GM23338 (cell line): ENCODE data around the gene MAP3K14.

Experiments used
- CREB1 ChIP-seq: fragments of 250-450 bp; sonication (Bioruptor Pico); IDR thresholded peaks from 2 replicates; pipeline ENCODE4 v1.5.0; 2020; ENCODE audit warnings: low read depth, mild to moderate bottlenecking, moderate library complexity
- EZH2 ChIP-seq: fragments of 200-600 bp; sonication (generic); IDR thresholded peaks from one replicate; pipeline ENCODE4 v1.8.0; 2017; ENCODE audit warnings: antibody characterized with exemption, mild to moderate bottlenecking, low read depth; ENCODE audit not compliant: unreplicated experiment
- EZH2phosphoT487 ChIP-seq: fragments of 200-600 bp; sonication (generic); IDR thresholded peaks from one replicate; pipeline ENCODE4 v1.8.1; 2018; ENCODE audit warnings: antibody characterized with exemption; ENCODE audit not compliant: unreplicated experiment
- POLR2AphosphoS5 ChIP-seq: IDR thresholded peaks from 2 replicates; pipeline ENCODE4 v1.6.1; 2016; ENCODE audit warnings: antibody characterized with exemption, low read depth
- ZNF114 ChIP-seq: fragments of 250-450 bp; sonication (Bioruptor Pico); IDR thresholded peaks from 2 replicates; pipeline ENCODE4 v1.5.0; 2020; ENCODE audit warnings: mild to moderate bottlenecking, moderate library complexity
- ZNF462 ChIP-seq: fragments of 250-450 bp; sonication (Bioruptor Pico); IDR thresholded peaks from 2 replicates; pipeline ENCODE4 v1.5.0; 2020; ENCODE audit warnings: mild to moderate bottlenecking, moderate library complexity
- TF ChIP-seq, protein P1 (sequence below), 2 experiments: fragments of 200-600 bp in 1 of 2; sonication (generic) in 1 of 2; conservative IDR thresholded peaks; 2 replicates each; pipeline versions ENCODE4 v1.5.1 to v1.6.1; 2016 to 2017; ENCODE audit warnings: antibody characterized with exemption in 2 of 2, low read depth in 2 of 2, mild to moderate bottlenecking in 2 of 2, moderate library complexity in 1 of 2
- TF ChIP-seq, protein P2 (sequence below): IDR thresholded peaks from one replicate; pipeline ENCODE4 v1.6.1; 2018; ENCODE audit warnings: antibody characterized with exemption; ENCODE audit not compliant: unreplicated experiment

- TF ChIP-seq POLR2AphosphoS5 (peak; percentile 82), CREB1 (peak; percentile 97), EZH2 (no peak), EZH2phosphoT487 (no peak), ZNF114 (CRISPR knock-in tag) (no peak), ZNF462 (CRISPR knock-in tag) (no peak)
- TF ChIP-seq, protein P1, sequence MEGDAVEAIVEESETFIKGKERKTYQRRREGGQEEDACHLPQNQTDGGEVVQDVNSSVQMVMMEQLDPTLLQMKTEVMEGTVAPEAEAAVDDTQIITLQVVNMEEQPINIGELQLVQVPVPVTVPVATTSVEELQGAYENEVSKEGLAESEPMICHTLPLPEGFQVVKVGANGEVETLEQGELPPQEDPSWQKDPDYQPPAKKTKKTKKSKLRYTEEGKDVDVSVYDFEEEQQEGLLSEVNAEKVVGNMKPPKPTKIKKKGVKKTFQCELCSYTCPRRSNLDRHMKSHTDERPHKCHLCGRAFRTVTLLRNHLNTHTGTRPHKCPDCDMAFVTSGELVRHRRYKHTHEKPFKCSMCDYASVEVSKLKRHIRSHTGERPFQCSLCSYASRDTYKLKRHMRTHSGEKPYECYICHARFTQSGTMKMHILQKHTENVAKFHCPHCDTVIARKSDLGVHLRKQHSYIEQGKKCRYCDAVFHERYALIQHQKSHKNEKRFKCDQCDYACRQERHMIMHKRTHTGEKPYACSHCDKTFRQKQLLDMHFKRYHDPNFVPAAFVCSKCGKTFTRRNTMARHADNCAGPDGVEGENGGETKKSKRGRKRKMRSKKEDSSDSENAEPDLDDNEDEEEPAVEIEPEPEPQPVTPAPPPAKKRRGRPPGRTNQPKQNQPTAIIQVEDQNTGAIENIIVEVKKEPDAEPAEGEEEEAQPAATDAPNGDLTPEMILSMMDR (conservative IDR thresholded peaks at IDR 0.05; ENCODE audit: low read depth in 2 of 2) = no peak
- TF ChIP-seq, protein P2, sequence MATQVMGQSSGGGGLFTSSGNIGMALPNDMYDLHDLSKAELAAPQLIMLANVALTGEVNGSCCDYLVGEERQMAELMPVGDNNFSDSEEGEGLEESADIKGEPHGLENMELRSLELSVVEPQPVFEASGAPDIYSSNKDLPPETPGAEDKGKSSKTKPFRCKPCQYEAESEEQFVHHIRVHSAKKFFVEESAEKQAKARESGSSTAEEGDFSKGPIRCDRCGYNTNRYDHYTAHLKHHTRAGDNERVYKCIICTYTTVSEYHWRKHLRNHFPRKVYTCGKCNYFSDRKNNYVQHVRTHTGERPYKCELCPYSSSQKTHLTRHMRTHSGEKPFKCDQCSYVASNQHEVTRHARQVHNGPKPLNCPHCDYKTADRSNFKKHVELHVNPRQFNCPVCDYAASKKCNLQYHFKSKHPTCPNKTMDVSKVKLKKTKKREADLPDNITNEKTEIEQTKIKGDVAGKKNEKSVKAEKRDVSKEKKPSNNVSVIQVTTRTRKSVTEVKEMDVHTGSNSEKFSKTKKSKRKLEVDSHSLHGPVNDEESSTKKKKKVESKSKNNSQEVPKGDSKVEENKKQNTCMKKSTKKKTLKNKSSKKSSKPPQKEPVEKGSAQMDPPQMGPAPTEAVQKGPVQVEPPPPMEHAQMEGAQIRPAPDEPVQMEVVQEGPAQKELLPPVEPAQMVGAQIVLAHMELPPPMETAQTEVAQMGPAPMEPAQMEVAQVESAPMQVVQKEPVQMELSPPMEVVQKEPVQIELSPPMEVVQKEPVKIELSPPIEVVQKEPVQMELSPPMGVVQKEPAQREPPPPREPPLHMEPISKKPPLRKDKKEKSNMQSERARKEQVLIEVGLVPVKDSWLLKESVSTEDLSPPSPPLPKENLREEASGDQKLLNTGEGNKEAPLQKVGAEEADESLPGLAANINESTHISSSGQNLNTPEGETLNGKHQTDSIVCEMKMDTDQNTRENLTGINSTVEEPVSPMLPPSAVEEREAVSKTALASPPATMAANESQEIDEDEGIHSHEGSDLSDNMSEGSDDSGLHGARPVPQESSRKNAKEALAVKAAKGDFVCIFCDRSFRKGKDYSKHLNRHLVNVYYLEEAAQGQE = no peak
Measured at GRCh38 chr17:45247429-45248131, 69.2 kb downstream of the MAP3K14 start.
